HepG2 (cell line): Measurements from ENCODE around the gene PPIG. TPM values are rescaled to one million over a fixed set of nuclear protein-coding genes. Genes with fewer than 3 reads are reported as not detected.

Experiments
- CENPT ChIP-seq: sonication (generic); formaldehyde crosslinking; IDR thresholded peaks from 2 replicates; pipeline ENCODE4 v1.8.0; 2022; ENCODE audit warnings: low read depth, mild to moderate bottlenecking, moderate library complexity, missing genetic modification reagents
- GABPA ChIP-seq, 2 experiments: IDR thresholded peaks; 2 replicates each; pipeline ENCODE4 v1.6.1; 2011 to 2016; ENCODE audit warnings: low read depth in 2 of 2, low read length in 1 of 2, missing biosample characterization in 1 of 2, missing genetic modification characterization in 1 of 2
- IRF1 ChIP-seq: sonication (generic); formaldehyde crosslinking; IDR thresholded peaks from 2 replicates; pipeline ENCODE4 v1.4.0; 2020; ENCODE audit warnings: low read depth, mild to moderate bottlenecking, missing genetic modification reagents
- KDM1A ChIP-seq: IDR thresholded peaks from 2 replicates; pipeline ENCODE4 v1.6.1; 2016; ENCODE audit warnings: missing compliant biosample characterization
- KDM5B ChIP-seq: sonication (generic); formaldehyde crosslinking; IDR thresholded peaks from 2 replicates; pipeline ENCODE4 v1.4.0; 2020; ENCODE audit warnings: missing genetic modification reagents, mild to moderate bottlenecking, borderline replicate concordance
- MIER3 ChIP-seq: IDR thresholded peaks from 2 replicates; pipeline ENCODE4 v1.6.1; 2016; ENCODE audit warnings: missing compliant biosample characterization, borderline replicate concordance
- MTF2 ChIP-seq: sonication (generic); formaldehyde crosslinking; IDR thresholded peaks from 2 replicates; pipeline ENCODE4 v1.5.0; 2020; ENCODE audit warnings: missing genetic modification reagents, borderline replicate concordance
- MYC ChIP-seq: sonication (generic); formaldehyde crosslinking; IDR thresholded peaks from 2 replicates; pipeline ENCODE4 v1.9.0; 2021; ENCODE audit warnings: missing genetic modification reagents, borderline replicate concordance
- NR2C2 ChIP-seq: sonication (generic); formaldehyde crosslinking; IDR thresholded peaks from 2 replicates; pipeline ENCODE4 v1.4.0; 2020; ENCODE audit warnings: missing genetic modification reagents, mild to moderate bottlenecking, moderate library complexity, borderline replicate concordance
- TFDP2 ChIP-seq: sonication (generic); formaldehyde crosslinking; IDR thresholded peaks from 2 replicates; pipeline ENCODE4 v1.4.0; 2020; ENCODE audit warnings: missing genetic modification reagents
- ZFP90 ChIP-seq: sonication (generic); formaldehyde crosslinking; IDR thresholded peaks from 2 replicates; pipeline ENCODE4 v1.8.0; 2022; ENCODE audit warnings: missing genetic modification reagents, mild to moderate bottlenecking, inconsistent platforms, borderline replicate concordance
- ZFP91 ChIP-seq: sonication (generic); formaldehyde crosslinking; IDR thresholded peaks from 2 replicates; pipeline ENCODE4 v1.9.0; 2022; ENCODE audit warnings: missing genetic modification reagents, mild to moderate bottlenecking, borderline replicate concordance
- ZNF232 ChIP-seq: sonication (generic); formaldehyde crosslinking; IDR thresholded peaks from 2 replicates; pipeline ENCODE4 v1.4.0; 2020; ENCODE audit warnings: missing genetic modification reagents, borderline replicate concordance
- ZNF251 ChIP-seq: sonication (generic); formaldehyde crosslinking; IDR thresholded peaks from 2 replicates; pipeline ENCODE4 v1.9.0; 2021; ENCODE audit warnings: mild to moderate bottlenecking, missing genetic modification reagents
- ZNF513 ChIP-seq: sonication (generic); formaldehyde crosslinking; conservative IDR thresholded peaks from 2 replicates; pipeline ENCODE4 v1.5.0; 2020; ENCODE audit warnings: missing genetic modification reagents
- ZNF615 ChIP-seq: sonication (generic); formaldehyde crosslinking; IDR thresholded peaks from 2 replicates; pipeline ENCODE4 v1.5.0; 2020; ENCODE audit warnings: mild to moderate bottlenecking, missing genetic modification reagents, borderline replicate concordance
- ZNF768 ChIP-seq: sonication (generic); formaldehyde crosslinking; IDR thresholded peaks from 2 replicates; pipeline ENCODE4 v1.4.0; 2020; ENCODE audit warnings: missing genetic modification reagents
- ZNF839 ChIP-seq: sonication (generic); formaldehyde crosslinking; IDR thresholded peaks from 2 replicates; pipeline ENCODE4 v1.4.0; 2020; ENCODE audit warnings: missing genetic modification reagents, mild to moderate bottlenecking, borderline replicate concordance
- ZUFSP ChIP-seq: sonication (generic); formaldehyde crosslinking; IDR thresholded peaks from 2 replicates; pipeline ENCODE4 v1.9.0; 2021; ENCODE audit warnings: missing genetic modification reagents, mild to moderate bottlenecking, borderline replicate concordance
- polyA plus RNA-seq, 8 experiments: library from polyadenylated mRNA; depleted of rRNA in 3 of 8; stranded (reverse) in 7 of 8; unstranded in 1 of 8; fragments of >200 nt; fragmentation: Illumina TruSeq in 4 of 8; extraction: Trizol in 4 of 8; gene quantifications; 2 replicates each; pipeline versions ENCODE4 v1.2.1 to v1.2.3, GENCODE V29; 2011 to 2016; ENCODE audit warnings: low read depth in 4 of 8, missing spikeins in 1 of 8, mixed read lengths in 1 of 8; ENCODE audit not compliant: insufficient read depth in 1 of 8
- total RNA-seq, 5 experiments: library from RNA; depleted of rRNA; stranded (reverse); fragments of >200 nt; fragmentation: Illumina TruSeq; extraction: Trizol; gene quantifications; 2 replicates each; pipeline ENCODE4 v1.2.3, GENCODE V29; 2016; ENCODE audit warnings: low read depth in 1 of 5

PPIG gene
- total and polyA plus RNA-seq, 2 of the 13 experiments (the other 11 are each of a cell fraction or from before 2014, with no cell fraction given): 31.3 to 81.0 TPM

GRCh38 chr2:169584005-169584877, at the start of gene PPIG (continued):
- TF ChIP-seq MYC (CRISPR knock-in tag) (peak; percentile 88), ZUFSP (CRISPR knock-in tag) (no peak), ZFP91 (peak; percentile 80; the same call in 1 of the 2 replicates), KDM1A (CRISPR knock-in tag) (peak; percentile 55; the same call in 1 of the 2 replicates), NR2C2 (CRISPR knock-in tag) (peak; percentile 92), MIER3 (CRISPR knock-in tag) (peak; percentile 79), ZNF615 (CRISPR knock-in tag) (no peak), KDM5B (CRISPR knock-in tag) (peak; percentile 98), ZFP90 (CRISPR knock-in tag) (no peak; the same call in 1 of the 2 replicates), ZNF232 (CRISPR knock-in tag) (peak; percentile 81), ZNF768 (CRISPR knock-in tag) (no peak; the same call in 1 of the 2 replicates), ZNF513 (CRISPR knock-in tag) (no peak), IRF1 (CRISPR knock-in tag) (no peak), GABPA (IDR thresholded peaks at IDR 0.05; ENCODE audit: low read depth, low read length) (peak; percentile 81), GABPA (CRISPR knock-in tag; IDR thresholded peaks at IDR 0.05; ENCODE audit: low read depth) (peak; percentile 99), ZNF251 (no peak), CENPT (CRISPR knock-in tag) (peak; percentile 90), ZNF839 (CRISPR knock-in tag) (peak; percentile 72), MTF2 (CRISPR knock-in tag) (peak; percentile 74; the same call in 1 of the 2 replicates), TFDP2 (CRISPR knock-in tag) (peak; percentile 98)
